Stimulated activated CD8-positive, alpha-beta memory T cell treated with anti-CD3 and anti-CD28 coated beads, Interleukin-15, amount 100 ng/mL, for 1 hour (primary cell): ENCODE data around the gene OR2S2.

Experiments
- DNase-seq: peaks from one replicate; pipeline ENCODE4 v3.0.0-alpha.2; 2020; ENCODE audit warnings: low read depth

Gene OR2S2

GRCh38 chr9:35909274-35909673 is 48.7 kb downstream of the OR2S2 start, which contains the start of gene SPAAR:
Gene SPAAR, plus strand, starts transcription at chr9:35909490. Its CDS starts 974 bp downstream, at chr9:35910464.
- no peak for DNase-seq

GRCh38 chr9:35908504-35909125 is 49.3 kb downstream of the OR2S2 start:
- DNase-seq = no peak

GRCh38 chr9:35907711-35908503 is 50.0 kb downstream of the OR2S2 start:
- no peak for DNase-seq
